Ectodermal cell (in vitro differentiated cells): ENCODE data around the gene TAGAP. TPM values are rescaled to one million over a fixed set of nuclear protein-coding genes. Genes with fewer than 3 reads are reported as not detected.

Source experiments
- H3K27ac ChIP-seq: 2 replicates; pipeline ENCODE4 v1.7.0; 2013; ENCODE audit warnings: mild to moderate bottlenecking, low read depth, low read length; ENCODE audit not compliant: insufficient read depth, poor library complexity, severe bottlenecking
- H3K27me3 ChIP-seq: 2 replicates; pipeline ENCODE4 v1.7.0; 2013; ENCODE audit warnings: mild to moderate bottlenecking, low read length; ENCODE audit not compliant: insufficient read depth, control insufficient read depth, poor library complexity, severe bottlenecking
- H3K36me3 ChIP-seq: one replicate; pipeline ENCODE4 v1.7.0; 2013; ENCODE audit warnings: low read length; ENCODE audit not compliant: control insufficient read depth, insufficient read depth
- H3K4me1 ChIP-seq: one replicate; pipeline ENCODE4 v1.7.0; 2013; ENCODE audit warnings: low read length; ENCODE audit not compliant: control insufficient read depth, insufficient read depth
- H3K4me3 ChIP-seq: 2 replicates; pipeline ENCODE4 v1.7.0; 2013; ENCODE audit warnings: low read depth, low read length, control low read depth; ENCODE audit not compliant: insufficient read depth
- H3K9me3 ChIP-seq: 2 replicates; pipeline ENCODE4 v1.7.0; 2013; ENCODE audit warnings: mild to moderate bottlenecking, low read length, moderate library complexity; ENCODE audit not compliant: control insufficient read depth
- WGBS, 2 experiments: methylation state at CpG; one replicate each; pipeline ENCODE4 v1.1.7; 2013; ENCODE audit warnings: missing lambda C conversion rate in 2 of 2; 5-methylcytosine and 5-hydroxymethylcytosine counted together
- polyA plus RNA-seq, 4 experiments: library from polyadenylated mRNA; stranded (reverse); fragments of 50-300 nt; gene quantifications; one replicate each; pipeline ENCODE4 v1.2.3, GENCODE V29; 2013

Gene TAGAP
- not detected for polyA plus RNA-seq (2013, experiment 1 of 4)
- not detected for polyA plus RNA-seq (2013, experiment 2 of 4)
- not detected for polyA plus RNA-seq (2013, experiment 3 of 4)
- polyA plus RNA-seq (2013, experiment 4 of 4), result not detected

GRCh38 chr6:159044899-159045727 lies at the start of gene TAGAP:
TSS of gene TAGAP (minus strand) at chr6:159044991. CDS start at chr6:159044146, 845 bp downstream.
- no peaks in the 10 kb centered on the region for H3K36me3 ChIP-seq
- no peaks in the 10 kb centered on the region for H3K27me3 ChIP-seq
- H3K27ac ChIP-seq, result no peak within 1 kb of the TSS
- no peak within 1 kb of the TSS for H3K4me3 ChIP-seq
- H3K9me3 ChIP-seq, result no peaks in the 10 kb centered on the region
- WGBS, 2 experiments, result 74 to 76% methylated on average over 12 to 15 of the region's 15 CpGs
- no peaks in the 10 kb centered on the region for H3K4me1 ChIP-seq

- 91% methylated on average over 32 of the region's 32 CpGs for WGBS, 2 experiments
- no peak overlapping the region for H3K27ac ChIP-seq
- H3K4me3 ChIP-seq, result no peak overlapping the region
- no peaks in the 10 kb centered on the region for H3K4me1 ChIP-seq
- no peaks in the 10 kb centered on the region for H3K27me3 ChIP-seq
- H3K36me3 ChIP-seq, result no peaks in the 10 kb centered on the region
- H3K9me3 ChIP-seq, result no peaks in the 10 kb centered on the region
Measured at GRCh38 chr6:159093609-159094443, 49.0 kb upstream of the TAGAP start.

- no peaks in the 10 kb centered on the region for H3K27me3 ChIP-seq
Measured at GRCh38 chr6:159092631-159093030, 47.8 kb upstream of the TAGAP start.

GRCh38 chr6:159090530-159091480 lies 46.0 kb upstream of the TAGAP start:
- H3K9me3 ChIP-seq, result no peaks in the 10 kb centered on the region

More at GRCh38 chr6:159092631-159093030, 47.8 kb upstream of the TAGAP start:
- Histone ChIP-seq H3K9me3 (no peaks in the 10 kb centered on the region), H3K4me3 (no peak overlapping the region), H3K4me1 (no peaks in the 10 kb centered on the region), H3K36me3 (no peaks in the 10 kb centered on the region), H3K27ac (no peak overlapping the region)
- WGBS, 2 experiments, result 92 to 95% methylated on average over 5 of the region's 5 CpGs

GRCh38 chr6:159089909-159090308 lies 45.1 kb upstream of the TAGAP start:
- Histone ChIP-seq H3K4me1 (no peaks in the 10 kb centered on the region), H3K4me3 (no peak overlapping the region), H3K27me3 (no peaks in the 10 kb centered on the region), H3K36me3 (no peaks in the 10 kb centered on the region), H3K9me3 (no peaks in the 10 kb centered on the region), H3K27ac (no peak overlapping the region)
- WGBS, 2 experiments, result 92 to 96% methylated on average over 3 of the region's 3 CpGs

More at GRCh38 chr6:159090530-159091480, 46.0 kb upstream of the TAGAP start:
- Histone ChIP-seq H3K36me3 (no peaks in the 10 kb centered on the region), H3K27ac (no peak overlapping the region), H3K27me3 (no peaks in the 10 kb centered on the region), H3K4me1 (no peaks in the 10 kb centered on the region), H3K4me3 (no peak overlapping the region)
- 78 to 79% methylated on average over 10 of the region's 10 CpGs for WGBS, 2 experiments

GRCh38 chr6:159089443-159089842 lies 44.7 kb upstream of the TAGAP start:
- H3K4me3 ChIP-seq, result no peak overlapping the region
- no peaks in the 10 kb centered on the region for H3K4me1 ChIP-seq
- no peaks in the 10 kb centered on the region for H3K36me3 ChIP-seq
- 90 to 95% methylated on average over 3 of the region's 3 CpGs for WGBS, 2 experiments
- H3K27ac ChIP-seq, result no peak overlapping the region
- no peaks in the 10 kb centered on the region for H3K9me3 ChIP-seq
- H3K27me3 ChIP-seq, result no peaks in the 10 kb centered on the region

- Histone ChIP-seq H3K27me3 (no peaks in the 10 kb centered on the region), H3K4me3 (no peak overlapping the region), H3K27ac (no peak overlapping the region), H3K9me3 (no peaks in the 10 kb centered on the region), H3K36me3 (no peaks in the 10 kb centered on the region), H3K4me1 (no peaks in the 10 kb centered on the region)
- 90 to 95% methylated on average over 2 of the region's 2 CpGs for WGBS, 2 experiments
Measured at GRCh38 chr6:159086033-159086618, 41.3 kb upstream of the TAGAP start.

GRCh38 chr6:159085396-159085895 lies 40.7 kb upstream of the TAGAP start:
- WGBS, 2 experiments, result 96% methylated on average over 7 of the region's 7 CpGs

GRCh38 chr6:159084493-159085091 lies 39.8 kb upstream of the TAGAP start:
- H3K4me1 ChIP-seq, result no peaks in the 10 kb centered on the region
- 100% methylated on average over 1 of the region's 2 CpGs; no CpG with 5 or more reads in 1 of the 2 experiments for WGBS, 2 experiments
- no peaks in the 10 kb centered on the region for H3K9me3 ChIP-seq
- H3K4me3 ChIP-seq, result no peak overlapping the region
- H3K27ac ChIP-seq, result no peak overlapping the region
- H3K36me3 ChIP-seq, result no peaks in the 10 kb centered on the region
- no peaks in the 10 kb centered on the region for H3K27me3 ChIP-seq

More at GRCh38 chr6:159085396-159085895, 40.7 kb upstream of the TAGAP start:
- H3K4me1 ChIP-seq, result no peaks in the 10 kb centered on the region
- no peaks in the 10 kb centered on the region for H3K9me3 ChIP-seq
- H3K27ac ChIP-seq, result no peak overlapping the region
- no peak overlapping the region for H3K4me3 ChIP-seq
- no peaks in the 10 kb centered on the region for H3K27me3 ChIP-seq
- H3K36me3 ChIP-seq, result no peaks in the 10 kb centered on the region
